ENCODE measurements around the gene ARHGAP24. TPM values are rescaled to one million over a fixed set of nuclear protein-coding genes. Genes with fewer than 3 reads are reported as not detected.

Gene ARHGAP24
- polyA plus RNA-seq, 1 of the 3 experiments (the other 2 are of a cell fraction), result 1.4 TPM

DNA sequence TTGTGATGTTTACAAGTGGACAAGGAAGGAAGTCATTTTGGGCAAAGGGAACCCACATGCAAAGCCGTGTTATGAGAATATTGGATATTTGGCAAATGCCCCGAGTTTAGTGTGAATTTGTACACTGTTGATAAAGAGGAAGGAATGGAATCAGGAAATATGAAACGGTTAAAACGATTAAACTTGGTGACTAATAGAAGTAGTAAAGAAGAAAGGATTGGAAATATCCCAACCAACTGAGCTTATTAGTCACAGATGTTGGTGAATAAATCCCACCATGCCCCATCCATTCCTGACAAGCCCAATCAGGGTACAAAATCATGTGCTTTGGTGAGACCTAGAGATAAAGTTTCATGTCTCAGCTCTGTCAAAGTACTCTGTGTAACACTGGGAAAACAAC, 22.0 kb downstream of the ARHGAP24 start:
- Histone ChIP-seq H3K27ac (ENCODE audit: low read depth in 2 of 2, low read length in 1 of 2) (peak overlapping the region in 1 of 2 experiments; percentile 58; a peak in 2 of 4 replicates), H3K9me3 (no peaks in the 10 kb centered on the region), H3F3A (replicated peaks; ENCODE audit: insufficient read depth) (peaks cover 19% of the 10 kb centered on the region), H4K20me1 (ENCODE audit: insufficient read depth) (no peaks in the 10 kb centered on the region), H3K4me3 (ENCODE audit: low read depth in 2 of 2, low read length in 1 of 2) (no peak overlapping the region), H3K79me2 (ENCODE audit: insufficient read depth) (no peaks in the 10 kb centered on the region), H3K9ac (no peak overlapping the region), H2AFZ (ENCODE audit: low read depth) (no peak overlapping the region), H3K27me3 (ENCODE audit: insufficient read depth) (no peaks in the 10 kb centered on the region), H3K9me2 (no peaks in the 10 kb centered on the region), H3K4me2 (peak overlapping the region; percentile 32; the same call in 1 of the 2 replicates), H3K4me1 (ENCODE audit: control insufficient read depth in 1 of 2, insufficient read depth in 2 of 2, low read depth in 1 of 2, low read length in 1 of 2) (peaks cover under 1 to 18% of the 10 kb centered on the region in 2 experiments; a peak in 2 of 4 replicates), H3K36me3 (replicated peaks in 1 of 2; ENCODE audit: control insufficient read depth in 1 of 2, insufficient read depth in 2 of 2, low read length in 1 of 2) (no peaks in the 10 kb centered on the region)
- whole genome bisulfite sequencing (ENCODE audit: low lambda C conversion rate), result 10% methylated on average over 4 of the region's 4 CpGs
- no peak for DNase-seq
- CTCF ChIA-PET, result interaction anchor here (0.9 to 1.5 kb wide), 3 partner anchors 9 to 26 kb away, joined by 3 to 4 read pairs (median 3); no protein-coding TSS in a partner anchor
- POLR2A ChIA-PET, result no interaction called here
- TF ChIP-seq FOXM1 (IDR thresholded peaks at IDR 0.05; ENCODE audit: low read depth), result no peak
- TF ChIP-seq SMC3 (IDR thresholded peaks at IDR 0.05; ENCODE audit: low read depth, low read length), result no peak
- TF ChIP-seq YY1 (IDR thresholded peaks at IDR 0.05; ENCODE audit: low read depth), result no peak
- no peak; the same call in 1 of the 2 replicates for TF ChIP-seq POLR2AphosphoS5 (IDR thresholded peaks at IDR 0.05; ENCODE audit: low read depth, low read length)
- TF ChIP-seq MEF2A (IDR thresholded peaks at IDR 0.05; ENCODE audit: borderline replicate concordance, low read depth), result no peak
- TF ChIP-seq, protein P1, sequence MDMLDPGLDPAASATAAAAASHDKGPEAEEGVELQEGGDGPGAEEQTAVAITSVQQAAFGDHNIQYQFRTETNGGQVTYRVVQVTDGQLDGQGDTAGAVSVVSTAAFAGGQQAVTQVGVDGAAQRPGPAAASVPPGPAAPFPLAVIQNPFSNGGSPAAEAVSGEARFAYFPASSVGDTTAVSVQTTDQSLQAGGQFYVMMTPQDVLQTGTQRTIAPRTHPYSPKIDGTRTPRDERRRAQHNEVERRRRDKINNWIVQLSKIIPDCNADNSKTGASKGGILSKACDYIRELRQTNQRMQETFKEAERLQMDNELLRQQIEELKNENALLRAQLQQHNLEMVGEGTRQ (IDR thresholded peaks at IDR 0.05; ENCODE audit: borderline replicate concordance, low read depth, low read length), result no peak
- TF ChIP-seq, protein P2, sequence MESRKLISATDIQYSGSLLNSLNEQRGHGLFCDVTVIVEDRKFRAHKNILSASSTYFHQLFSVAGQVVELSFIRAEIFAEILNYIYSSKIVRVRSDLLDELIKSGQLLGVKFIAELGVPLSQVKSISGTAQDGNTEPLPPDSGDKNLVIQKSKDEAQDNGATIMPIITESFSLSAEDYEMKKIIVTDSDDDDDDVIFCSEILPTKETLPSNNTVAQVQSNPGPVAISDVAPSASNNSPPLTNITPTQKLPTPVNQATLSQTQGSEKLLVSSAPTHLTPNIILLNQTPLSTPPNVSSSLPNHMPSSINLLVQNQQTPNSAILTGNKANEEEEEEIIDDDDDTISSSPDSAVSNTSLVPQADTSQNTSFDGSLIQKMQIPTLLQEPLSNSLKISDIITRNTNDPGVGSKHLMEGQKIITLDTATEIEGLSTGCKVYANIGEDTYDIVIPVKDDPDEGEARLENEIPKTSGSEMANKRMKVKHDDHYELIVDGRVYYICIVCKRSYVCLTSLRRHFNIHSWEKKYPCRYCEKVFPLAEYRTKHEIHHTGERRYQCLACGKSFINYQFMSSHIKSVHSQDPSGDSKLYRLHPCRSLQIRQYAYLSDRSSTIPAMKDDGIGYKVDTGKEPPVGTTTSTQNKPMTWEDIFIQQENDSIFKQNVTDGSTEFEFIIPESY (IDR thresholded peaks at IDR 0.05; ENCODE audit: borderline replicate concordance, low read depth), result no peak
- TF ChIP-seq NRF1 (IDR thresholded peaks at IDR 0.05; ENCODE audit: low read depth, low read length), result no peak
- TF ChIP-seq EP300 (IDR thresholded peaks at IDR 0.05; ENCODE audit: borderline replicate concordance in 1 of 2, low read depth in 1 of 2, low read length in 1 of 2), result peak; percentile 5 to 68; a peak in 1 of 4 replicates
- TF ChIP-seq RAD21 (IDR thresholded peaks at IDR 0.05; ENCODE audit: low read length), result no peak
- peak; percentile 93 for TF ChIP-seq TCF12 (IDR thresholded peaks at IDR 0.05)
- peak; percentile 61; the same call in 1 of the 2 replicates for TF ChIP-seq JUND (IDR thresholded peaks at IDR 0.05)
- TF ChIP-seq MXI1 (IDR thresholded peaks at IDR 0.05; ENCODE audit: low read depth, low read length), result no peak
- peak; percentile 68; the same call in 1 of the 2 replicates for TF ChIP-seq NFIC (IDR thresholded peaks at IDR 0.05; ENCODE audit: borderline replicate concordance)
- no peak for TF ChIP-seq FOXJ3 (CRISPR knock-in tag; IDR thresholded peaks at IDR 0.05)
- TF ChIP-seq, protein P3, sequence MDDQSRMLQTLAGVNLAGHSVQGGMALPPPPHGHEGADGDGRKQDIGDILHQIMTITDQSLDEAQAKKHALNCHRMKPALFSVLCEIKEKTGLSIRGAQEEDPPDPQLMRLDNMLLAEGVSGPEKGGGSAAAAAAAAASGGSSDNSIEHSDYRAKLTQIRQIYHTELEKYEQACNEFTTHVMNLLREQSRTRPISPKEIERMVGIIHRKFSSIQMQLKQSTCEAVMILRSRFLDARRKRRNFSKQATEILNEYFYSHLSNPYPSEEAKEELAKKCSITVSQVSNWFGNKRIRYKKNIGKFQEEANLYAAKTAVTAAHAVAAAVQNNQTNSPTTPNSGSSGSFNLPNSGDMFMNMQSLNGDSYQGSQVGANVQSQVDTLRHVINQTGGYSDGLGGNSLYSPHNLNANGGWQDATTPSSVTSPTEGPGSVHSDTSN (IDR thresholded peaks at IDR 0.05), result peak; percentile 72
- TF ChIP-seq, protein P4, sequence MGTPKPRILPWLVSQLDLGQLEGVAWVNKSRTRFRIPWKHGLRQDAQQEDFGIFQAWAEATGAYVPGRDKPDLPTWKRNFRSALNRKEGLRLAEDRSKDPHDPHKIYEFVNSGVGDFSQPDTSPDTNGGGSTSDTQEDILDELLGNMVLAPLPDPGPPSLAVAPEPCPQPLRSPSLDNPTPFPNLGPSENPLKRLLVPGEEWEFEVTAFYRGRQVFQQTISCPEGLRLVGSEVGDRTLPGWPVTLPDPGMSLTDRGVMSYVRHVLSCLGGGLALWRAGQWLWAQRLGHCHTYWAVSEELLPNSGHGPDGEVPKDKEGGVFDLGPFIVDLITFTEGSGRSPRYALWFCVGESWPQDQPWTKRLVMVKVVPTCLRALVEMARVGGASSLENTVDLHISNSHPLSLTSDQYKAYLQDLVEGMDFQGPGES (IDR thresholded peaks at IDR 0.05; ENCODE audit: low read depth, low read length), result no peak
- no peak for TF ChIP-seq RFX5 (IDR thresholded peaks at IDR 0.05; ENCODE audit: low read length)
- TF ChIP-seq TAF1 (IDR thresholded peaks at IDR 0.05; ENCODE audit: borderline replicate concordance, low read depth, low read length), result no peak
- TF ChIP-seq, protein P5, sequence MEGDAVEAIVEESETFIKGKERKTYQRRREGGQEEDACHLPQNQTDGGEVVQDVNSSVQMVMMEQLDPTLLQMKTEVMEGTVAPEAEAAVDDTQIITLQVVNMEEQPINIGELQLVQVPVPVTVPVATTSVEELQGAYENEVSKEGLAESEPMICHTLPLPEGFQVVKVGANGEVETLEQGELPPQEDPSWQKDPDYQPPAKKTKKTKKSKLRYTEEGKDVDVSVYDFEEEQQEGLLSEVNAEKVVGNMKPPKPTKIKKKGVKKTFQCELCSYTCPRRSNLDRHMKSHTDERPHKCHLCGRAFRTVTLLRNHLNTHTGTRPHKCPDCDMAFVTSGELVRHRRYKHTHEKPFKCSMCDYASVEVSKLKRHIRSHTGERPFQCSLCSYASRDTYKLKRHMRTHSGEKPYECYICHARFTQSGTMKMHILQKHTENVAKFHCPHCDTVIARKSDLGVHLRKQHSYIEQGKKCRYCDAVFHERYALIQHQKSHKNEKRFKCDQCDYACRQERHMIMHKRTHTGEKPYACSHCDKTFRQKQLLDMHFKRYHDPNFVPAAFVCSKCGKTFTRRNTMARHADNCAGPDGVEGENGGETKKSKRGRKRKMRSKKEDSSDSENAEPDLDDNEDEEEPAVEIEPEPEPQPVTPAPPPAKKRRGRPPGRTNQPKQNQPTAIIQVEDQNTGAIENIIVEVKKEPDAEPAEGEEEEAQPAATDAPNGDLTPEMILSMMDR (IDR thresholded peaks at IDR 0.05), result no peak
- TF ChIP-seq, protein P6, sequence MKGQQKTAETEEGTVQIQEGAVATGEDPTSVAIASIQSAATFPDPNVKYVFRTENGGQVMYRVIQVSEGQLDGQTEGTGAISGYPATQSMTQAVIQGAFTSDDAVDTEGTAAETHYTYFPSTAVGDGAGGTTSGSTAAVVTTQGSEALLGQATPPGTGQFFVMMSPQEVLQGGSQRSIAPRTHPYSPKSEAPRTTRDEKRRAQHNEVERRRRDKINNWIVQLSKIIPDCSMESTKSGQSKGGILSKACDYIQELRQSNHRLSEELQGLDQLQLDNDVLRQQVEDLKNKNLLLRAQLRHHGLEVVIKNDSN (IDR thresholded peaks at IDR 0.05; ENCODE audit: borderline replicate concordance, low read depth), result no peak
- TF ChIP-seq TEAD4 (IDR thresholded peaks at IDR 0.05; ENCODE audit: borderline replicate concordance, insufficient read depth), result 0 out of 2 replicates have a peak, but pooled peaks have one; percentile 50
- TF ChIP-seq ELF1 (IDR thresholded peaks at IDR 0.05), result no peak
- TF ChIP-seq, protein P7, sequence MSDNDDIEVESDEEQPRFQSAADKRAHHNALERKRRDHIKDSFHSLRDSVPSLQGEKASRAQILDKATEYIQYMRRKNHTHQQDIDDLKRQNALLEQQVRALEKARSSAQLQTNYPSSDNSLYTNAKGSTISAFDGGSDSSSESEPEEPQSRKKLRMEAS (IDR thresholded peaks at IDR 0.05; ENCODE audit: low read depth), result peak; percentile 36; the same call in 1 of the 2 replicates
- TF ChIP-seq GABPA (IDR thresholded peaks at IDR 0.05; ENCODE audit: low read depth), result no peak
- TF ChIP-seq RCOR1 (IDR thresholded peaks at IDR 0.05; ENCODE audit: low read length), result no peak
- TF ChIP-seq FOSL2 (IDR thresholded peaks at IDR 0.05; ENCODE audit: borderline replicate concordance, low read depth), result peak; percentile 64; the same call in 1 of the 2 replicates
- TF ChIP-seq RXRA (IDR thresholded peaks at IDR 0.05; ENCODE audit: borderline replicate concordance, low read depth), result peak; percentile 31; the same call in 1 of the 2 replicates

Measured in SK-N-SH (cell line).